Sciatic nerve (tissue), 1 donor: ENCODE measurements around the gene TRERF1. TPM values are rescaled to one million over a fixed set of nuclear protein-coding genes. Genes with fewer than 3 reads are reported as not detected.

Source experiments
- total RNA-seq: library from RNA; stranded (reverse); fragmentation: NEBNext Ultra II Directional; extraction: Animal tissue kit (Norgen Biotek cat#: 25700); gene quantifications from one replicate; pipeline ENCODE4 v1.2.1, GENCODE V29; 2021
- donor health status: DM: no; HTN: no; CAD: no.

Gene TRERF1
- total RNA-seq, 1 donor from 2014 or later: 7.0 TPM

Other genes starting within 250 kb of the TRERF1 start
- gene MRPS10, start 234.1 kb downstream of the TRERF1 start, total RNA-seq: 23.0 TPM
- 40.9 TPM for gene UBR2, start 112.1 kb upstream of the TRERF1 start, total RNA-seq